GM06990 (cell line): Measurements from ENCODE around the gene CATSPERB.

Source experiments
- DNase-seq: peaks from one replicate; pipeline ENCODE4 v3.0.0-alpha.2; 2011; ENCODE audit not compliant: insufficient read length; ENCODE audit errors: extremely low read depth
- H3K27me3 ChIP-seq: replicated peaks from 2 replicates; pipeline ENCODE4 v1.6.0; 2011; ENCODE audit warnings: low read length; ENCODE audit not compliant: control insufficient read depth, insufficient read depth
- H3K36me3 ChIP-seq: 2 replicates; pipeline ENCODE4 v1.5.1; 2011; ENCODE audit warnings: low read length; ENCODE audit not compliant: control insufficient read depth, insufficient read depth
- H3K4me3 ChIP-seq: replicated peaks from 2 replicates; pipeline ENCODE4 v1.5.1; 2011; ENCODE audit warnings: low read depth, mild to moderate bottlenecking, control low read depth, low read length
- CTCF ChIP-seq: IDR thresholded peaks from 2 replicates; pipeline ENCODE4 v1.5.1; 2011; ENCODE audit warnings: low read length, control low read depth, mild to moderate bottlenecking, inconsistent platforms; ENCODE audit not compliant: insufficient read depth, poor library complexity, severe bottlenecking

Gene CATSPERB

GRCh38 chr14:91719839-91720238 lies 12.0 kb downstream of the CATSPERB start:
- TF ChIP-seq CTCF, result no peak
- Histone ChIP-seq H3K4me3 (no peak overlapping the region), H3K27me3 (no peaks in the 10 kb centered on the region), H3K36me3 (no peaks in the 10 kb centered on the region)
- no peak for DNase-seq

GRCh38 chr14:91716999-91717398 lies 14.9 kb downstream of the CATSPERB start:
- no peaks in the 10 kb centered on the region for H3K27me3 ChIP-seq
- TF ChIP-seq CTCF, result no peak
- DNase-seq, result no peak
- no peaks in the 10 kb centered on the region for H3K36me3 ChIP-seq
- no peak overlapping the region for H3K4me3 ChIP-seq

- Histone ChIP-seq H3K27me3 (no peaks in the 10 kb centered on the region), H3K4me3 (no peak overlapping the region), H3K36me3 (no peaks in the 10 kb centered on the region)
- no peak for DNase-seq
- peak; percentile 16 for TF ChIP-seq CTCF
Measured at GRCh38 chr14:91714805-91715204, 17.1 kb downstream of the CATSPERB start.

GRCh38 chr14:91708795-91709194 lies 23.1 kb downstream of the CATSPERB start:
- Histone ChIP-seq H3K27me3 (no peaks in the 10 kb centered on the region), H3K4me3 (no peak overlapping the region), H3K36me3 (no peaks in the 10 kb centered on the region)
- no peak for DNase-seq
- TF ChIP-seq CTCF, result no peak

GRCh38 chr14:91706996-91707395 lies 24.9 kb downstream of the CATSPERB start:
- DNase-seq, result no peak
- no peak for TF ChIP-seq CTCF
- Histone ChIP-seq H3K4me3 (no peak overlapping the region), H3K36me3 (no peaks in the 10 kb centered on the region), H3K27me3 (no peaks in the 10 kb centered on the region)

GRCh38 chr14:91694643-91695042 lies 37.2 kb downstream of the CATSPERB start:
- no peak for DNase-seq
- Histone ChIP-seq H3K27me3 (no peaks in the 10 kb centered on the region), H3K4me3 (no peak overlapping the region), H3K36me3 (no peaks in the 10 kb centered on the region)
- TF ChIP-seq CTCF, result no peak
